WTC11 (cell line): Measurements from ENCODE around the gene HOMER2. TPM values are rescaled to one million over a fixed set of nuclear protein-coding genes. Genes with fewer than 3 reads are reported as not detected.

Experiments used
- ATAC-seq: fragments of 200-7000 bp; cut with Tn5 transposase; 2 replicates; pipeline ENCODE4 v1.10.0; 2021; ENCODE audit warnings: mild to moderate bottlenecking, moderate library complexity
- CTCF ChIA-PET: fragments of 300-600 bp; sonication (Branson Sonifier 250); formaldehyde crosslinking; loops from one replicate; lab custom pipeline; 2021; ENCODE audit warnings: antibody characterized with exemption; lab: Charles Lee
- POLR2A ChIA-PET: fragments of 350-600 bp; sonication (Branson Sonifier 250); formaldehyde crosslinking; loops from one replicate; lab custom pipeline; 2021; ENCODE audit warnings: antibody characterized with exemption; lab: Charles Lee
- DNase-seq: peaks from one replicate; pipeline ENCODE4 v3.0.0; 2021; ENCODE audit warnings: low spot score
- H3K27ac Mint-ChIP-seq: 2 replicates; pipeline ENCODE4 v1.8.0; 2021; ENCODE audit warnings: mixed read lengths
- H3K27me3 Mint-ChIP-seq: 2 replicates; pipeline ENCODE4 v1.8.0; 2021; ENCODE audit warnings: low read depth, mild to moderate bottlenecking, moderate library complexity, mixed read lengths
- H3K36me3 Mint-ChIP-seq: 2 replicates; pipeline ENCODE4 v1.8.0; 2021; ENCODE audit warnings: mixed read lengths
- H3K4me1 Mint-ChIP-seq: 2 replicates; pipeline ENCODE4 v1.8.0; 2022; ENCODE audit warnings: mixed read lengths
- H3K4me3 Mint-ChIP-seq: 2 replicates; pipeline ENCODE4 v1.8.0; 2021; ENCODE audit warnings: mild to moderate bottlenecking, moderate library complexity, mixed read lengths
- H3K9me3 Mint-ChIP-seq: 2 replicates; pipeline ENCODE4 v1.8.0; 2021; ENCODE audit warnings: mixed read lengths
- FOXJ3 ChIP-seq: sonication (generic); formaldehyde crosslinking; IDR thresholded peaks from 2 replicates; pipeline ENCODE4 v1.9.0; 2021; ENCODE audit warnings: missing genetic modification reagents, mild to moderate bottlenecking, borderline replicate concordance
- GRHL2 ChIP-seq: fragments of 250-450 bp; sonication (Bioruptor Pico); IDR thresholded peaks from 2 replicates; pipeline ENCODE4 v1.8.0; 2022; ENCODE audit warnings: mild to moderate bottlenecking, moderate library complexity; ENCODE audit not compliant: insufficient replicate concordance, severe bottlenecking
- SMAD4 ChIP-seq: sonication (generic); formaldehyde crosslinking; IDR thresholded peaks from 2 replicates; pipeline ENCODE4 v1.8.0; 2022; ENCODE audit warnings: mild to moderate bottlenecking, missing genetic modification reagents
- ZNF121 ChIP-seq: sonication (generic); formaldehyde crosslinking; IDR thresholded peaks from 2 replicates; pipeline ENCODE4 v1.8.0; 2023; ENCODE audit warnings: missing genetic modification reagents
- ZNF423 ChIP-seq: fragments of 250-450 bp; sonication (Bioruptor Pico); IDR thresholded peaks from 2 replicates; pipeline ENCODE4 v2.1.2; 2022; ENCODE audit warnings: mild to moderate bottlenecking, moderate library complexity
- total RNA-seq: library from RNA; stranded (reverse); gene quantifications from 3 replicates; pipeline ENCODE4 v1.2.3, GENCODE V29; 2021
- TF ChIP-seq, protein P1 (sequence below): sonication (generic); formaldehyde crosslinking; IDR thresholded peaks from 2 replicates; pipeline ENCODE4 v1.8.0; 2022; ENCODE audit warnings: mild to moderate bottlenecking, missing genetic modification reagents
- TF ChIP-seq, protein P2 (sequence below): sonication (generic); formaldehyde crosslinking; IDR thresholded peaks from 2 replicates; pipeline ENCODE4 v1.8.1; 2023; ENCODE audit warnings: mild to moderate bottlenecking, missing genetic modification reagents, borderline replicate concordance
- TF ChIP-seq, protein P3 (sequence below): sonication (generic); formaldehyde crosslinking; IDR thresholded peaks from 2 replicates; pipeline ENCODE4 v1.8.1; 2023; ENCODE audit warnings: mild to moderate bottlenecking, missing genetic modification reagents
- TF ChIP-seq, protein P4 (sequence below): sonication (generic); formaldehyde crosslinking; IDR thresholded peaks from 2 replicates; pipeline ENCODE4 v1.8.0; 2022; ENCODE audit warnings: mild to moderate bottlenecking, missing genetic modification reagents
- TF ChIP-seq, protein P5 (sequence below): fragments of 200-600 bp; IDR thresholded peaks from 2 replicates; pipeline ENCODE4 v1.8.0; 2022; ENCODE audit warnings: antibody characterized with exemption
- TF ChIP-seq, protein P6 (sequence below): sonication (generic); formaldehyde crosslinking; IDR thresholded peaks from 2 replicates; pipeline ENCODE4 v1.8.1; 2023; ENCODE audit warnings: mild to moderate bottlenecking, missing genetic modification reagents, moderate library complexity

HOMER2 gene
- total RNA-seq, 1 experiment from 2014 or later: 17.4 TPM

DNA sequence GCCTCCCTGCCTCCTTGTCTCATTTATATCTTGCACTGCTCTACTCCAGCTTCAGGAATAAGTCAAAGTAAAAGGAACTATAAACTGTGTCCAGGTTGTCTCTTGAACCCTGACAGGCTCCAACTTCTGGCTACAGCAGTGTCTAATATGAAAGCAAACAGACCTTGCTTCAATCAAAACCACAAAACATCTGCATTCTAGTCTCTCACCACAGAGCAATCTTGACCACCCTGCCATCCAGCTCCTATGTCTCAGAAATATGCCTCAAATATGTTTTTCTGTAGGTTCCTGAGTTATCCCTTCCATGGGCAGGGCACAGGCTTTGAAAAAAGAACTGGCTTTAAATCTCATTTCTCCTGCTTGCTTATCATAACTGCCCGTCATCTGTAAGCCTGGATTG lies 20.5 kb upstream of the HOMER2 start:
- H3K4me3 Mint-ChIP-seq: no peak overlapping the region
- DNase-seq (no peak), ATAC-seq (no peak)
- peaks cover 19% of the 10 kb centered on the region for H3K27me3 Mint-ChIP-seq
- H3K36me3 Mint-ChIP-seq: no peaks in the 10 kb centered on the region
- no peaks in the 10 kb centered on the region for H3K4me1 Mint-ChIP-seq
- ChIA-PET POLR2A (no interaction called here), CTCF (no interaction called here)
- no peak for TF ChIP-seq SMAD4 (CRISPR knock-in tag)
- no peak for TF ChIP-seq ZNF121 (CRISPR knock-in tag)
- TF ChIP-seq, protein P1, sequence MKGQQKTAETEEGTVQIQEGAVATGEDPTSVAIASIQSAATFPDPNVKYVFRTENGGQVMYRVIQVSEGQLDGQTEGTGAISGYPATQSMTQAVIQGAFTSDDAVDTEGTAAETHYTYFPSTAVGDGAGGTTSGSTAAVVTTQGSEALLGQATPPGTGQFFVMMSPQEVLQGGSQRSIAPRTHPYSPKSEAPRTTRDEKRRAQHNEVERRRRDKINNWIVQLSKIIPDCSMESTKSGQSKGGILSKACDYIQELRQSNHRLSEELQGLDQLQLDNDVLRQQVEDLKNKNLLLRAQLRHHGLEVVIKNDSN (CRISPR knock-in tag): no peak
- no peak for TF ChIP-seq GRHL2 (CRISPR knock-in tag)
- TF ChIP-seq, protein P2, sequence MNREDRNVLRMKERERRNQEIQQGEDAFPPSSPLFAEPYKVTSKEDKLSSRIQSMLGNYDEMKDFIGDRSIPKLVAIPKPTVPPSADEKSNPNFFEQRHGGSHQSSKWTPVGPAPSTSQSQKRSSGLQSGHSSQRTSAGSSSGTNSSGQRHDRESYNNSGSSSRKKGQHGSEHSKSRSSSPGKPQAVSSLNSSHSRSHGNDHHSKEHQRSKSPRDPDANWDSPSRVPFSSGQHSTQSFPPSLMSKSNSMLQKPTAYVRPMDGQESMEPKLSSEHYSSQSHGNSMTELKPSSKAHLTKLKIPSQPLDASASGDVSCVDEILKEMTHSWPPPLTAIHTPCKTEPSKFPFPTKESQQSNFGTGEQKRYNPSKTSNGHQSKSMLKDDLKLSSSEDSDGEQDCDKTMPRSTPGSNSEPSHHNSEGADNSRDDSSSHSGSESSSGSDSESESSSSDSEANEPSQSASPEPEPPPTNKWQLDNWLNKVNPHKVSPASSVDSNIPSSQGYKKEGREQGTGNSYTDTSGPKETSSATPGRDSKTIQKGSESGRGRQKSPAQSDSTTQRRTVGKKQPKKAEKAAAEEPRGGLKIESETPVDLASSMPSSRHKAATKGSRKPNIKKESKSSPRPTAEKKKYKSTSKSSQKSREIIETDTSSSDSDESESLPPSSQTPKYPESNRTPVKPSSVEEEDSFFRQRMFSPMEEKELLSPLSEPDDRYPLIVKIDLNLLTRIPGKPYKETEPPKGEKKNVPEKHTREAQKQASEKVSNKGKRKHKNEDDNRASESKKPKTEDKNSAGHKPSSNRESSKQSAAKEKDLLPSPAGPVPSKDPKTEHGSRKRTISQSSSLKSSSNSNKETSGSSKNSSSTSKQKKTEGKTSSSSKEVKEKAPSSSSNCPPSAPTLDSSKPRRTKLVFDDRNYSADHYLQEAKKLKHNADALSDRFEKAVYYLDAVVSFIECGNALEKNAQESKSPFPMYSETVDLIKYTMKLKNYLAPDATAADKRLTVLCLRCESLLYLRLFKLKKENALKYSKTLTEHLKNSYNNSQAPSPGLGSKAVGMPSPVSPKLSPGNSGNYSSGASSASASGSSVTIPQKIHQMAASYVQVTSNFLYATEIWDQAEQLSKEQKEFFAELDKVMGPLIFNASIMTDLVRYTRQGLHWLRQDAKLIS: no peak
- TF ChIP-seq, protein P3, sequence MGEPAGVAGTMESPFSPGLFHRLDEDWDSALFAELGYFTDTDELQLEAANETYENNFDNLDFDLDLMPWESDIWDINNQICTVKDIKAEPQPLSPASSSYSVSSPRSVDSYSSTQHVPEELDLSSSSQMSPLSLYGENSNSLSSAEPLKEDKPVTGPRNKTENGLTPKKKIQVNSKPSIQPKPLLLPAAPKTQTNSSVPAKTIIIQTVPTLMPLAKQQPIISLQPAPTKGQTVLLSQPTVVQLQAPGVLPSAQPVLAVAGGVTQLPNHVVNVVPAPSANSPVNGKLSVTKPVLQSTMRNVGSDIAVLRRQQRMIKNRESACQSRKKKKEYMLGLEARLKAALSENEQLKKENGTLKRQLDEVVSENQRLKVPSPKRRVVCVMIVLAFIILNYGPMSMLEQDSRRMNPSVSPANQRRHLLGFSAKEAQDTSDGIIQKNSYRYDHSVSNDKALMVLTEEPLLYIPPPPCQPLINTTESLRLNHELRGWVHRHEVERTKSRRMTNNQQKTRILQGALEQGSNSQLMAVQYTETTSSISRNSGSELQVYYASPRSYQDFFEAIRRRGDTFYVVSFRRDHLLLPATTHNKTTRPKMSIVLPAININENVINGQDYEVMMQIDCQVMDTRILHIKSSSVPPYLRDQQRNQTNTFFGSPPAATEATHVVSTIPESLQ: no peak
- H3K27ac Mint-ChIP-seq: no peak overlapping the region
- H3K9me3 Mint-ChIP-seq: no peaks in the 10 kb centered on the region

DNA sequence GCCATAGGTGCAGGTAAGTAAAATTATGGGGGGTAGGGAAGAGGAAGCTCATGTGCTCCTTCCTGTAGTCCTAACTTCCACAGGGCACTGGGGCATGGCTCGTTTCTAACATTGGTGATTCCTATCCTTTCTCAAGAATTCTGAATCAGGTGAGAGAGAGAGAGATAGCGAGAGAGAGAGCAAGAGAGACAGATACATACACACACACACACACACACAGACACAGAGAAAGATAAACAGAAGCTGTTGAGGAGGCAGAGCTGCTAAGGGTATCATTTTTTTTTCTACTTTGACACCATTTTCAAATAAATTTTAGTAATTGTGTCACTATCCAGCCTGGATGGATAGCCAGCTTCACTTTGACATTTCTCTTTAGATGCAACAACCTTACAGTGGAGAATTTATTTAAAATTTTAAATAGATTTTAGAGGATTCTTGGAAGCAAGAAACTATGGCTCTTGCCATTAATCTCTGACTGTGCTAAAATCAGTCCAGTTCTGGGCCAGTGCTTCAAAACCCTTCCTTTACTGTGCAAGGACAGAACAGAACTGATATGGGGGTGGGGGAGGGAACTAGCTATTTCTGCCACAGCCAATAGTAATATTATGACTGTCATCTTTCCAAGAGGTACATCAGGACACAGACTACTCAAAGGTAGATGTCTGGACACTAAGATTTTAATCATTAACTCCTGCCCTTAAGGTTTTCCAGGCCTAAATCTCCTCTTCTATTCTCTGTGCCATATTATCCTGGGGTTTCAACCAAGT lies 18.9 kb upstream of the HOMER2 start:
- no peak for TF ChIP-seq ZNF423 (CRISPR knock-in tag)
- TF ChIP-seq SMAD4 (CRISPR knock-in tag): no peak
- TF ChIP-seq, protein P4, sequence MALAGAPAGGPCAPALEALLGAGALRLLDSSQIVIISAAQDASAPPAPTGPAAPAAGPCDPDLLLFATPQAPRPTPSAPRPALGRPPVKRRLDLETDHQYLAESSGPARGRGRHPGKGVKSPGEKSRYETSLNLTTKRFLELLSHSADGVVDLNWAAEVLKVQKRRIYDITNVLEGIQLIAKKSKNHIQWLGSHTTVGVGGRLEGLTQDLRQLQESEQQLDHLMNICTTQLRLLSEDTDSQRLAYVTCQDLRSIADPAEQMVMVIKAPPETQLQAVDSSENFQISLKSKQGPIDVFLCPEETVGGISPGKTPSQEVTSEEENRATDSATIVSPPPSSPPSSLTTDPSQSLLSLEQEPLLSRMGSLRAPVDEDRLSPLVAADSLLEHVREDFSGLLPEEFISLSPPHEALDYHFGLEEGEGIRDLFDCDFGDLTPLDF (CRISPR knock-in tag): no peak
- TF ChIP-seq, protein P5, sequence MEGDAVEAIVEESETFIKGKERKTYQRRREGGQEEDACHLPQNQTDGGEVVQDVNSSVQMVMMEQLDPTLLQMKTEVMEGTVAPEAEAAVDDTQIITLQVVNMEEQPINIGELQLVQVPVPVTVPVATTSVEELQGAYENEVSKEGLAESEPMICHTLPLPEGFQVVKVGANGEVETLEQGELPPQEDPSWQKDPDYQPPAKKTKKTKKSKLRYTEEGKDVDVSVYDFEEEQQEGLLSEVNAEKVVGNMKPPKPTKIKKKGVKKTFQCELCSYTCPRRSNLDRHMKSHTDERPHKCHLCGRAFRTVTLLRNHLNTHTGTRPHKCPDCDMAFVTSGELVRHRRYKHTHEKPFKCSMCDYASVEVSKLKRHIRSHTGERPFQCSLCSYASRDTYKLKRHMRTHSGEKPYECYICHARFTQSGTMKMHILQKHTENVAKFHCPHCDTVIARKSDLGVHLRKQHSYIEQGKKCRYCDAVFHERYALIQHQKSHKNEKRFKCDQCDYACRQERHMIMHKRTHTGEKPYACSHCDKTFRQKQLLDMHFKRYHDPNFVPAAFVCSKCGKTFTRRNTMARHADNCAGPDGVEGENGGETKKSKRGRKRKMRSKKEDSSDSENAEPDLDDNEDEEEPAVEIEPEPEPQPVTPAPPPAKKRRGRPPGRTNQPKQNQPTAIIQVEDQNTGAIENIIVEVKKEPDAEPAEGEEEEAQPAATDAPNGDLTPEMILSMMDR: no peak
- TF ChIP-seq FOXJ3 (CRISPR knock-in tag): no peak
- TF ChIP-seq ZNF121 (CRISPR knock-in tag): no peak
- TF ChIP-seq, protein P6, sequence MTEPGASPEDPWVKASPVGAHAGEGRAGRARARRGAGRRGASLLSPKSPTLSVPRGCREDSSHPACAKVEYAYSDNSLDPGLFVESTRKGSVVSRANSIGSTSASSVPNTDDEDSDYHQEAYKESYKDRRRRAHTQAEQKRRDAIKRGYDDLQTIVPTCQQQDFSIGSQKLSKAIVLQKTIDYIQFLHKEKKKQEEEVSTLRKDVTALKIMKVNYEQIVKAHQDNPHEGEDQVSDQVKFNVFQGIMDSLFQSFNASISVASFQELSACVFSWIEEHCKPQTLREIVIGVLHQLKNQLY (CRISPR knock-in tag): no peak
- Mint-ChIP-seq H3K36me3 (no peaks in the 10 kb centered on the region), H3K27ac (no peak overlapping the region), H3K27me3 (peaks cover 10% of the 10 kb centered on the region), H3K4me3 (no peak overlapping the region), H3K9me3 (no peaks in the 10 kb centered on the region), H3K4me1 (no peaks in the 10 kb centered on the region)
- DNase-seq (no peak), ATAC-seq (no peak)
- POLR2A ChIA-PET: no interaction called here
- CTCF ChIA-PET: interaction anchor here (0.6 to 1.3 kb wide), 2 partner anchors 122 to 224 kb away, joined by 3 read pairs; no protein-coding TSS in a partner anchor
